OCI-M1 (cell line): ENCODE results near the gene FAM89B.

Experiments
- DNase-seq: peaks from one replicate; lab custom pipeline; 2025; lab: John Stamatoyannopoulos, UW

FAM89B gene

DNA sequence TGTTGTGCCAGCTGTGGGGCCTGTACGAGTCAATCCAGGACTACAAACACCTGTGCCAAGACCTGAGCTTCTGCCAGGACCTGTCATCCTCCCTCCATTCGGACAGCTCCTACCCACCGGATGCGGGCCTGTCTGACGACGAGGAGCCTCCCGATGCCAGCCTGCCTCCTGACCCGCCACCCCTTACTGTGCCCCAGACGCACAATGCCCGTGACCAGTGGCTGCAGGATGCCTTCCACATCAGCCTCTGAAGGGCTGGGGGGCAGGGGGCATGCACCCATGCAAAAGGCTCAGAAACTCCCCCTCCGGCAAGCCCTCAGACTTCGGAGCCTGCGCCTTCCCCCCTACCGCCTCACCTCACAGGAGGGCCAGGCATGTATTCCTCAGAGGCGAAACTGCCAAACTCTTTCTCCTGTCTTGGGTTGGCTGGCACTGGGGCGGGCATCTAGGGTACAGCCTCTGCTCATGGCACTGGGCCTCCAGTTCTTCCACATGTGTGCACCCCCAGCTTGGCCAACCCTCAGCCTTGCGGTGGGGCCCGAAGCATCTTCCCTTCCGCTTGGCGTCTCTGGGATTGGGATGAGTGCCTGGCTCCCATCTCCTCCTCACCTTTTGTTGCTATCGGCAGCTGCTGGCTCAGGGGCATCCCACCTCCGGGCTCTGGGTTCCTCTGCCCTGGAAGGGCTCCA lies 1.2 kb downstream of the FAM89B start:
- DNase-seq, result no peak

DNA sequence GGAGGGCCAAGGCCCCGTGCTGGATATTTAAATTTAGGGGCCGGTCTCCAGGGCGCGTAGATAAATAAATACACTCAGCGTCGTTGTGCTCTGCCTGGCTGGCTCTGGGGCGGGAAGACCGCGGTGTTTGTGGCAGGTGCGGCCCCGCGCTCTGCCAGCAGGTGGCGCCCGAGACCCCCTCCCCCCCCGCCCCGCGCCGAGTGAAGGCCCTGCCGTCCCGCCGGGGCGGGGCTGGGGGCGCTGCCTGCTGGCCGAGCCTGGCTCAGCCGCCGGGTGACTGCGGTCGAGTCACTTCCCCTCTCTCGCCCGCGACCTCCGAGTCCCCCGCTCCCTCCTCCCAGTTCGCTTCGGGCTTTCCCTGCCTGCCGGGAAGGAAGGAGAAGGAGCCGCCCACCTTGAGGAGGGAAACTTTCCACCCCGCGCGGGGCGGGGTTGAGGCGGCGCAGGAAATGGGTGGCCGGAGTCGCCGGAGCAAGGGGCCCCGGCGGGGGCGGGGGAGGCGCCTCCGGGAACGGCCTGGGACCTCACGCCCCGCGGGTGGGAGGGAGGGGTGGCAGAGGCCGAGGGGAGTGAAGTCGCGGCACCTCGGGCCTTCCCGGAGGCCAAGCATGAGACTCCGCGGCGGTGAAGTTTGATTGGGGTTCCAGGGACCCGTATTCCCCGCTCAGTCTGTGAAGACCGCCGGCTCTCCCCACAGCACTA lies 1.9 kb downstream of the FAM89B start:
- DNase-seq, result peak; percentile 98

DNA sequence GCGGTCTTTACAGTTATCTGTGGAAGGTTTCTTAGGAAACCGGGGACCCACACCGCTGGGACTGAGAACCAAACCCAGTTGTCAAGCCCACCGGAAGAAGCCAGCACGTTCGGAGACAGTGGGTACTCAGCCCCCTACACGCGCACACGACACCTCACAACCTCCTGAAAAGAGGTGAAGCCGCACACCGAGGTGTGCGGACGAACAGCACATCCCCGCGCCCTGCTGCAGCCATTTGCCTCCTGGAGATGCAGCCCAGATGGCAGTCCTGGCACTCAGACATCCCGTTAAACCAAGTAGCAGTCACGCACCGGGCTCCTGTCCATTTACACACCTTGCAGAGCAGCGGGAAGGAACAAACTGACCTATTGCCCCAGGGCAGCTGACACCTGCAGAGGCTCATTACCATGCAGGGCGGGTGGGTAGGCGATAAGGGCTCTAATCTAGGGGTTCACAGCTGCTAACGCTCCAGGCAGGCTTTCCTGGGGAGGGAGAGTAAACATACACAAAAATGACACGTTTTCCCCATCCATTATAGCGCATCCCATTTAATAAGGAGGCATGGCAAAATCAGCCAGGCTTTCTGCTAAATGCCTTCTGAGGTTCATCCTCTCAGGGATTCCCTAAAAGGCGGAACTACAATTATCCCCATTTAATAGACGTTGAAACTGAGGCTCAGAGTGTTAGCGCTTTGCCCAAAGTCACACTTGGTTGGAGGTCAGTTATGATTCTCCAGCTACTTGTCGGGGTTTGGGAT lies 2.7 kb downstream of the FAM89B start:
- DNase-seq, result peak; percentile 85

DNA sequence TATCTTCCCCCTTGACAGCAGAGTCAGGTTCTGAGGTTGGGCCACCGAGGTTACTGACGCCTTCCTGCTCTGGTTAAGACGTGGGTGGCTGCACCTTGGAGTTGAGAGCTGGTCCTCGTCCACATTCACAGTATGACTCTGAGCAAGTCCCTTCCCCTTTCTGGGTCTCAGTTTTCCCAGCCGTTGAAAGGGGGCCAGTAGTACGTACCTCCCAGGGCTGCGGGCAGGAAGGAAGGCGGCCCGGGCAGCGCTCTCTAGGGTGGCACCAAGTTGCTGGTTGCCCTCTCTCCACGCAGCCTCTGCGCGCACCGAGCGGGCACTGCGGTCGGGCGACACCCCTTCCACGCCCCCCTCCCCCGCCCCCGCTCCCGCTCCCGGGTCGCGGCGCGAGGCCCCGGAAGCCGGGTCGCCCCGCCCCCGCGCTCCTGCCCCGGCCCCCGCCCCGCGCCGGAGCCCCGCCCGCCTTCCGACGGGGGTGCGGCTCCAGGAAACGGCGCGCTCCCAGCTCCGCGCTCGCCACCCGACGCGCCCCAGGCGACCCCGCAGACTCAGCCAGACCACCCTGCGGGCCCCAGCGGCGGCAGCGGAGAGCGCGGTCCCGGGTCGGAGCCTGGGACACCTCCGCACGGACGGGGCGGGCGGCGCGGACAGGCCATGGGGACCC lies 3.4 kb downstream of the FAM89B start, which contains the start of gene EHBP1L1:
Gene EHBP1L1, plus strand, starts transcription at position 486 of the 664 bp plus-strand sequence. CDS start 250 bp downstream, outside the sequence.
- DNase-seq, result peak; percentile 85

DNA sequence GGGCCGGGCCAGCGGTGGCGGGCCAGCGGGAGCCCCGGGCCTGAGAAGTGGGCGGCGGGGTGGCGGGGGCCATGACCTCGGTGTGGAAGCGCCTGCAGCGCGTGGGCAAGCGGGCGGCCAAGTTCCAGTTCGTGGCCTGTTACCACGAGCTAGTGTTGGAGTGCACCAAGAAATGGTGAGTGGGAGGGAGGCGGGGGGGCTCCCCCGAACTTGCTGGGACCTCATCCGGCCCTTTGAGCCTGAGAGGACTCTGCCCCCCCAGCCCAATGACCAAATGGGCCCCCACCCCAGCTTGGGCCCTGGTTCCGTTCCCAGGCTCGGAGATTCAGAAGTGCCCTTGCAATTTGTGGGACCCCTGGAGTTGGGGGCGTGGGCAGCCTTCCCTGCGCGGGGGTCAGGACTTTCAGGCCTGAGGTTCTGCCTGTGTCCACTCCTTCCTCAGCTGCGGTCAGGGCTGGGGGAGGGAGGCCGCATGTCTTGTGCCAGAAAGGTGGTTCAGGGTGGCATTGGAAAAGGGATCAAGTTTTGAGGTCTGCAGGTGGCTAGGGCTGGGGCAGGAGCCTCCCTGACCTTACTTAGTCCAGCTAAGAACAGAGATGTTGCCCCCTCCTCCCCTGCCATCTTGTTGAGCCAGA lies 4.0 kb downstream of the FAM89B start:
- no peak for DNase-seq

DNA sequence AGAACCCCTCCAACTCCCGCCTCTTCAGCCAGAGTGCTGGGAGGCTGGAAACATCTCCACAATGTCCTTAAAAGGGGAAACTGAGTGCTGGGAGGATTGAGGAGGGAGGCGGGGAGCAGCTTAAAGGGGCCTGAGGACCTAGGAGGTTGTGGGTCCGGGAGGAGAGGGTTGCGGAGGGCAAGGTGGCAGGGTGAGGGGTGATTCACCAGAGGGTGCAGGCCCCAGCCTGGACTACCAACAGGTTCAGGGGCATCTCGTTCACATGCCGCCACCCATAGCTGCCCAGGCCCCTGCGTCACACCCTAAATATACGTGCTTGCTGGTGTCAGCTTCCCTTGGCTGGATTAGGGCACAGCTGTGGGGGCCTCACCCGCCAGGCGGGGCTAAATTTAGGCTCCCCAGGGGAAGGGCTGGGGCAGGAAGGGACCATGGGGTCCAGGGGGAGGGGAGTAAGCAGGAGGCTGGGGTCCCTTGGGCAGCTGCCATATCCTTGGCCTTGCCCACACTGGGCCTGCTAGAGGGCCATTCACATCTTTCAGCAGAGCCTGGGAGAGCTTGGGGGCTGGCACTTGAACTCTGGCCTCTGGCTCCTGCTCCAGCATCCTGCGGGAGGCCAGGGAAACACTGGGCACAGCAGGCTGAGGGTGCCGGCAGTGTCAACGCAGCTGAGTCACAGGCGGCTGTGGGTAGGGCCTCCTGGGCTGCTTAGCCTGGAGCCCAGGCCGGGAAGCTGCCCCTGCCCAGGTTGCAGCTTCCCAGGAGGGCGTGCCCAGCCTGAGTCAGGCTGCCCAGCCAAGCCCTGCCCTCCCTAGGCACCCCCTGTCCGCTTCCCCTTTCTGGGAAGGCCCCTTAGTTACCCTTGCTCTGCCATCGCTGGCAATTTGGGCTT lies 4.8 kb downstream of the FAM89B start:
- no peak for DNase-seq

DNA sequence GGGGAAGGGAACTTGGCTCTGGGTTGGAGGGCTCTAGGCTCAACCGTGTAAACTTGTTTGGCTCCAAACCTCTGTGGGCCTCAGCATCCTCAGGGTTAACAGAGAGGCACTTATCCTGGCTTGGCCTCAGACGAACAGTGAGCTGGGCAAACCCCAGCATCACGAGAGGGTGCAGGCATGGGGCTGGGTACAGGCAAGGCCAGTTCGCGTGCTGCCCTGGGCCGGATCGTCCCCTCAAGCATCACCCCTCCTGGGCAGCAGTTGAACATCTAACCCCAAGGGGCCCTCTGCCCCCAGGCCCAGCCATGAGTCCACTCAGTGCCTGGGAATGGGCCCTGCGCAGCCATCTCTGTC lies 5.4 kb downstream of the FAM89B start:
- DNase-seq, result no peak

DNA sequence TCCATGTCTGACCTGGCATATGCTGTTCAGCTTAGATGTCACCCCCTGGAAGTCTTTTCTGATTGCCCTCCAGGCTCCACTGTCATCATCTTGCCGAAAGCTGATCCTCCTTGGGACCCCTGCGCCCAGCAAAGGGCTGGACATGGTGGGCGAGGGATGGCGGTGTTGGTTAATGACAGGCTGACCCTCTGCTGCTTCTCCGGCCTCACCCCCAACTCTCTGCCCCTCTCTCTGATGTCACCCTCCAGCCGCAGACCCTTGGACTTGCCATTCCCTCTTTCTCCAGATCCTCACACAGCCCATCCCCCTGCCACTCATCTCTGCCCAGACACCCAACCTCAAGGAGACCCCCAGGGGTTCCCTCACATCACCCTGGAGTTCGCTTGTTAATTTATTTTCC lies 5.8 kb downstream of the FAM89B start:
- DNase-seq, result no peak

DNA sequence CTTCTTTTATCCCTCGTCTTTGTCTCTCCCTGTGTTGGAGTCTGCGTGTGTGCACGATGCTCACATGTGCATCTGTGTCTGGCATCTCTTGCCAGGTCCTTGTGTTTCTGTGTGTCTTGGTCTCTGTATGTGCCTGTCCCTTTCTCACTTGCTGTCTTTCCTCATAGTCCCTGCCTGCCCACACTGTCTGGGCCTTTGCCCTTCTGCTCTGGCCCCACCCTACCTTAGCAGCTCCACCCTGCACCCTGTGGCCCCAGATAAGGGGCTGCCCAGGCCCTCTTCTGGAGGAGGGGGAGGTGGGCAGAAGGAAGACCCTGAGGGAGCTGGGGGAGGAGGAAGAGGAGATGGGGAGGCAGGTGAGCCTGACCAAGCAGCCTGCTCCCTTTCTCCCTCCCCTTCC lies 6.3 kb downstream of the FAM89B start:
- DNase-seq, result no peak

DNA sequence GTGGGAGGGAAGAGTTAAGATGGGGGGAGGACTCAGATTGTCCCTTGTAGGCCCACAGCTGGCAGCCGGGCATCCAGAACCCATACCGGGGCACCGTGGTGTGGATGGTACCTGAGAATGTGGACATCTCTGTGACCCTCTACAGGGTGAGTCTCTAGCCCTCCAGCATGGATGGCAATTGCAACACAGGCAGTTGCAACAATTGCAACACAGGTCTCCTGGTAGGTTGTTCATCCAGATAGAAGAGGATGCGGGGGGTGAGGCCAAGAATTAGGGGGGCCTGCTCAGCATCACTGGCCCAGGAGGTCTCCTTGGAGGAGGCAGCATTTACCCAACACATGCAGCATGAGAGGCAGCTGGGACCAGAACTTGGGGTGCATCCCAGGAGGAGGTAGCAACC lies 7.0 kb downstream of the FAM89B start:
- DNase-seq, result no peak

DNA sequence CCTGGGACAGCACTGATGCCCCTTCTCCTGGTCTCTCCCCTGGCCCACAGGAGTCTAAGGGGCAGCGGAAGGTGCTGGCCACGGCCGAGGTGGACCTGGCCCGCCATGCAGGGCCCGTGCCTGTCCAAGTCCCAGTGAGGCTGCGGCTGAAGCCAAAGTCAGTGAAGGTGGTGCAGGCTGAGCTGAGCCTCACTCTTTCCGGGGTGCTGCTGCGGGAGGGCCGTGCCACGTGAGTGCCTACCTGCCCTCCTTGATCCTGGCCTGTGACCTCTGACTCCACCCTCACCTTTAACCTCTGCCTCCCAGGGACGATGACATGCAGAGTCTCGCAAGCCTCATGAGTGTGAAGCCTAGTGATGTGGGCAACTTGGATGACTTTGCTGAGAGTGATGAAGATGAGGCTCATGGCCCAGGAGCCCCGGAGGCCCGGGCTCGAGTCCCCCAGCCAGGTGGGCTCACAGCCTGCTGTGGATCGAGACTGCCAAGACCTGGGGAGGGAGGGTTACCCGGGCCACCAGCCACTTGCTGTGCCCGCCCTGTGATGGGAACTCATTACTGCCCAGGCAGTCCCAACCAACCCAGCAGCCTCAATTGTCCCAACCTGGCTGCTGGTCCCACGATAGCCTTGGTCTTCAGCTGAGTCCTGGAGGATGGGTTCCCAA lies 7.8 kb downstream of the FAM89B start:
- DNase-seq, result no peak

DNA sequence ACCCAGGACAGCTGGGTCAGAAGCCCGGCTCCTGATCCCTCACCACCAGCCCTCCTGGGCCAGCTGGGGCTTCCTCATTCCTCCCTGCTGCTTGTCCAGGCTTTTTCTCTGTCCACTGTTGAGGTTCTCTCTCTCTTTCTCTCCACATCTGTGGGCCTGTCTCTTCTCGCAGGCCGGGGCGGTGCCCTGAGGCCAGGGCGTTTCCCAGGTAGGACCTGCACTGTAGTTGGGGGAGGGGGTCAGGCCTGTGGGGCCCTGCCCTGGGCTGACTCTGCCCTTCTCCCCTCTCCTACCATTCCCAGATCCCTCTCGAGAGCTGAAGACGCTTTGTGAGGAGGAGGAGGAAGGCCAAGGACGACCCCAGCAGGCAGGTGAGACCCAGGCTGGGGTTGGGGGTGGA lies 8.4 kb downstream of the FAM89B start:
- DNase-seq, result no peak

DNA sequence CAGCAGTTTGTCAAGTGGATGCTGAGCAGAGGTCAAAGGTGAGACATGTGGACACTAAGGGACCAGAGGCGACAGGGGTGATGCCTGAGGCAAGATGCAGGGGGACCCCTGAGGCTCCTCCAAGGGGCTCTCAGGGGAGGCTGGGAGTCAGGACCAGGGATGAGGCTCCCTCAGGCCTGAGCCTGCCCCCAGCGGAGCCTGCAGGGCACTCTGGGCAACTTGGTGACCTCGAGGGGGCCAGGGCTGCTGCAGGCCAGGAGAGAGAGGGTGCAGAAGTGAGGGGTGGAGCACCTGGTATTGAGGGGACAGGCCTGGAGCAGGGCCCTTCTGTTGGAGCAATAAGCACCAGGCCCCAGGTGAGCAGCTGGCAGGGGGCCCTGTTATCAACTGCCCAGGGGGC lies 9.6 kb downstream of the FAM89B start:
- DNase-seq, result no peak

DNA sequence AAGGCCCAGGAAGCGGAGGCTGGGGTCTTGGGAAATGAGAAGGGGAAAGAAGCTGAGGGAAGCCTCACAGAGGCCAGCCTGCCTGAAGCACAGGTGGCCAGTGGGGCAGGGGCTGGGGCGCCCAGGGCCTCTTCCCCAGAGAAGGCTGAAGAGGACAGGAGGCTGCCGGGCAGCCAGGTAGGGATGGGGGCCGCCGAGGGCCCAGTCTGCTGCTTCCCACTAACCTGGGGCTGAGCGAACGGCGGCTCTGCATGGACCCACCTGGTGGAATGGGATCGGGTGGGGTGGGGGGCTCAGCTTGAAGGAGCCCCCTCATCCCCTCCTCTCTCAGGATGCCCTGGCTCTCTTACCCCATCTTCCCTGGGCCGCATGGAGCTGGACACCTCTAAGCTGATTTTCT lies 11.3 kb downstream of the FAM89B start:
- no peak for DNase-seq

DNA sequence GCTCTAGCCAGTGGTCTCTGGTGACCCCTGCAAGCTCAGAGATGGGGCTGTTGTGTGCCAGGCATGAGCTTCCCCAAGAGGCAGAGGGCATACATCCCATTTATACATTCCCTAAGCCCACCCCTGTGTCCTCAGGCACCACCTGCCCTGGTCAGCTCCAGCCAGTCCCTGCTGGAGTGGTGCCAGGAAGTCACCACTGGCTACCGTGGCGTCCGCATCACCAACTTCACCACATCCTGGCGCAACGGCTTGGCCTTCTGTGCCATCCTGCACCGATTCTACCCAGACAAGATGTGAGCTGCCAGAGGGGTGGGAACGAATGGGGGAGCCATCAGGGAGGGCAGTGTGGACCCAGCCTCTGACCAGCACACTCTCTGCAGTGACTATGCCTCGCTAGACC lies 11.8 kb downstream of the FAM89B start:
- no peak for DNase-seq

DNA sequence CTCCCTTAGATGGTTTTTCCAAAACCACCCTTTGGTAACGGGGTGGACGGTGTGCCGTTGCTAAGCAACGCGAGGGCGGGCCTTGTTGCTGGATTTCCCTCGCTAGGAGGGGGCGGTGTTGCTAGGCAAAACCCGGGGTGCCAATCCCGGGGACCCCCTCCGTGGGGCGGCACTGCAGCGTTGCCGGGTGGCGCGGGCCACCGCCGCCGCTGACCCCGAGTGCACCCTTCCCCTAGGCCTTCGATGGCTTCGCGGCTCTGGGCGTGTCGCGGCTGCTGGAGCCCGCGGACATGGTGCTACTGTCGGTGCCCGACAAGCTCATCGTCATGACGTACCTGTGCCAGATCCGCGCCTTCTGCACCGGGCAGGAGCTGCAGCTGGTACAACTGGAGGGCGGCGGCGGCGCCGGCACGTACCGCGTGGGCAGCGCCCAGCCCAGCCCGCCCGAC lies 12.4 kb downstream of the FAM89B start:
- DNase-seq, result no peak

DNA sequence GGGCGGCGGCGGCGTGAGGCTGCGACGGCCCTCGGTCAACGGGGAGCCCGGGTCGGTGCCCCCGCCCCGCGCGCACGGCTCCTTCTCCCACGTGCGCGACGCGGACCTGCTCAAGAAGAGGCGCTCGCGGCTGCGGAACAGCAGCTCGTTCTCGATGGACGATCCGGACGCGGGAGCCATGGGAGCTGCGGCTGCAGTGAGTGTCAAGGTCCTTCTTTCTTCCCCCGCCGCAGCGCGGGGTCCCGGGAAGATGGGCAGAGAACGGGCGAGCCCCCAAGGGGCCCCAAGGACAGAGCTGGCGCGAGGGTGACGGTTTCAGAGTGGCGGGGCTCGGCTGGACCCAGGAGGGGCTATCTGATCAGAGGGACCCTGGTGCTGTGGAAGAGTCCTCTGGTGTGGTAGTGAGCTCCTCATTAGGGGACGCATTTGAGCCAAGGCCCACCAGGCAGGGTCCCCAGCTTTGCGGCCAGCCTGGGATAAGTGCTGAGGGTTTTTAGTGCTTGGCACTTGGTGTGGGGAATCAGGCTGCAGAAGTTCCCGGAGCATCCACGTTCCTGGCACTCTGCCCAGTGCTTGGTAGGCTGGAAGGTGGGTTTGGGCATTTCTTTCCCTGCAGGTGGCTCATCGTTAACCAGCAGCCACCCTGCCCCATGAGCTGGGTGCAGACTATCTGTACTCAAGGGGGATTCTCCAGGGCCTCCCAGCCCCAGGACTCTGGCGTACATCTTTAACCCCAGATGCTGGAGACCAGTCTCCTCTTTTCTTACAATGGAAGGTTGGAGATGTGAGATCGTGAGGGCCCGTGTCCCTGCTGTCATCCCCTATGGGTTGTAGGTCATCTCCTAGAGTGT lies 13.3 kb downstream of the FAM89B start:
- no peak for DNase-seq

DNA sequence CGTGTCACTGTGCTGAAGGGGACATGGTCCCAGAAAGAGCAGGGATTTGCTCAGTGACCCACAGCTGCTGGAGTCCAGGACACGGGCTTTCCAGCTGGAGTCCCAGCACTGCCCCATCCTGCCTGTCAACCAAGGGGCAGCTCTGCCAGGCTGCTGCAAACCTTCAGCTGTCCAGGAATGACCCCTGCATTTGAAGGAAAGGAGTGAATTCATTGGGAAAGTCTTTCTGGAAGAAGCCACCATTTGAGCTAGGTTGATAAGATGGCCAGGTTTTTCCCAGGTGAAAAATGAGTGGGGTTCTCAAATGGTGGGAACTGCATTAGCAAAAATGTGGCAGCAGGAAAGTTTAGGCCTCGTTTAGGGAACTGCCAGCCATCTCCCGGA lies 13.9 kb downstream of the FAM89B start:
- no peak for DNase-seq

DNA sequence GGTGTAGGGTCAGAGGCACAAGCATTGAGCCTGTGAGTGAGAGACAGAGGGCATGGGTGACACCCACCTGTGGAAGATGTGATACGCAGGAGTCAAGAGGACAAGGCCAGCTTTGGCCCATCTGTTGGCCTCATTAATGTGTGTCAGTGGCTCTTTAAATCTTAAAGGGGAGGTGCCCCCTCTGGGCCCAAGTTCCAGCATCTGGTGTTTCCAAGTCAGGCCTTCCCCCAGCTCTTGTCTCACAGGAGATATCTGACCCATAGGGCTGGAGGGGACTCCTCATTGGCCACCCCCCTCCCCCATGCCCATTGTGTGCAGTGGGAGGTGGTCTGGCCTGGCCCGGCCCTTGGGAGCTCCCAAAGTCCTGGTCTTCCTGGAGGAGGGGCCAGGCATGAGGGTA lies 14.3 kb downstream of the FAM89B start:
- no peak for DNase-seq
